ENCODE data around the gene LRRC51. TPM values are rescaled to one million over a fixed set of nuclear protein-coding genes. Genes with fewer than 3 reads are reported as not detected.

Gene LRRC51
- total RNA-seq, 1 donor from 2014 or later = 4.4 TPM

GRCh38 chr11:72102946-72103753 lies 22.5 kb downstream of the LRRC51 start, which contains the start of gene LAMTOR1:
LAMTOR1 (minus strand) TSS chr11:72103297; CDS start chr11:72103224, 73 bp downstream.
- H3K4me2 ChIP-seq (ENCODE audit: low read length) = peak within 1 kb of the TSS; percentile 98

GRCh38 chr11:72103754-72104167 lies 23.1 kb downstream of the LRRC51 start:
- Mint-ChIP-seq H3K9me3 (ENCODE audit: unreplicated experiment) (peaks cover 2% of the 10 kb centered on the region), H3K36me3 (ENCODE audit: low read depth, unreplicated experiment) (peaks cover 26% of the 10 kb centered on the region), H3K27me3 (ENCODE audit: low read depth, unreplicated experiment) (no peaks in the 10 kb centered on the region), H3K27ac (ENCODE audit: unreplicated experiment) (peak overlapping the region; percentile 86), H3K4me1 (ENCODE audit: low read depth, unreplicated experiment) (peaks cover 26% of the 10 kb centered on the region), H3K4me3 (ENCODE audit: unreplicated experiment) (peak overlapping the region; percentile 92)
- Histone ChIP-seq H4K20me1 (ENCODE audit: insufficient read depth, low read length) (no peaks in the 10 kb centered on the region), H3K27ac (ENCODE audit: low read depth, low read length) (peak overlapping the region; percentile 70), H3K36me3 (ENCODE audit: insufficient read depth, low read length) (no peaks in the 10 kb centered on the region), H2AFZ (ENCODE audit: low read depth, low read length) (peak overlapping the region; percentile 76), H3K27me3 (ENCODE audit: insufficient read depth, low read length) (no peaks in the 10 kb centered on the region), H3K4me3 (ENCODE audit: insufficient read depth, low read depth, low read length) (peak overlapping the region; percentile 22), H3K4me1 (ENCODE audit: insufficient read depth, low read length) (peaks cover 24% of the 10 kb centered on the region), H3K79me2 (ENCODE audit: insufficient read depth, low read length) (peaks cover 43% of the 10 kb centered on the region), H3K4me2 (ENCODE audit: low read length) (peak overlapping the region; percentile 75), H3K9ac (ENCODE audit: low read length) (peak overlapping the region; percentile 47), H3K9me3 (ENCODE audit: insufficient read depth, low read depth, low read length) (no peaks in the 10 kb centered on the region)
- FAIRE-seq (no peak), DNase-seq (ENCODE audit: low read depth) (no peak)
- TF ChIP-seq CTCF (IDR thresholded peaks at IDR 0.05; ENCODE audit: insufficient read depth, low read depth, low read length) = no peak
- TF ChIP-seq EZH2 (IDR thresholded peaks at IDR 0.05; ENCODE audit: insufficient read depth, low read length) = no peak

More at GRCh38 chr11:72102946-72103753, 22.5 kb downstream of the LRRC51 start, which contains the start of gene LAMTOR1:
- Histone ChIP-seq H3K27me3 (ENCODE audit: insufficient read depth, low read length) (no peaks in the 10 kb centered on the region), H3K36me3 (ENCODE audit: insufficient read depth, low read length) (peaks cover under 1% of the 10 kb centered on the region), H2AFZ (ENCODE audit: low read depth, low read length) (peak within 1 kb of the TSS; percentile 76), H4K20me1 (ENCODE audit: insufficient read depth, low read length) (no peaks in the 10 kb centered on the region), H3K9ac (ENCODE audit: low read length) (peak within 1 kb of the TSS; percentile 92), H3K4me3 (ENCODE audit: insufficient read depth, low read depth, low read length) (peak within 1 kb of the TSS; percentile 95), H3K4me1 (ENCODE audit: insufficient read depth, low read length) (peaks cover 24% of the 10 kb centered on the region), H3K27ac (ENCODE audit: low read depth, low read length) (peak within 1 kb of the TSS; percentile 94), H3K79me2 (ENCODE audit: insufficient read depth, low read length) (peaks cover 48% of the 10 kb centered on the region), H3K9me3 (ENCODE audit: insufficient read depth, low read depth, low read length) (no peaks in the 10 kb centered on the region)
- Mint-ChIP-seq H3K4me1 (ENCODE audit: low read depth, unreplicated experiment) (peaks cover 26% of the 10 kb centered on the region), H3K9me3 (ENCODE audit: unreplicated experiment) (peaks cover 2% of the 10 kb centered on the region), H3K27ac (ENCODE audit: unreplicated experiment) (peak within 1 kb of the TSS; percentile 86), H3K4me3 (ENCODE audit: unreplicated experiment) (peak within 1 kb of the TSS; percentile 92), H3K36me3 (ENCODE audit: low read depth, unreplicated experiment) (peaks cover 29% of the 10 kb centered on the region), H3K27me3 (ENCODE audit: low read depth, unreplicated experiment) (no peaks in the 10 kb centered on the region)
- FAIRE-seq (peak; percentile 34), DNase-seq (ENCODE audit: low read depth) (peak; percentile 96)
- TF ChIP-seq EZH2 (IDR thresholded peaks at IDR 0.05; ENCODE audit: insufficient read depth, low read length) (no peak), CTCF (IDR thresholded peaks at IDR 0.05; ENCODE audit: insufficient read depth, low read depth, low read length) (peak; percentile 42)
